Naive B cell (primary cell): ENCODE data around the gene AFAP1. TPM values are rescaled to one million over a fixed set of nuclear protein-coding genes. Genes with fewer than 3 reads are reported as not detected.

Experiments
- ATAC-seq, 2 donors: fragments of 150-1000 bp; cut with Tn5 transposase; 2 replicates each; pipeline ENCODE4 v1.10.0; 2021; ENCODE audit warnings: low read depth in 2 of 2, mild to moderate bottlenecking in 2 of 2, moderate library complexity in 2 of 2
- DNase-seq: peaks from one replicate; pipeline ENCODE4 v3.0.0; 2022
- H3K27ac Mint-ChIP-seq, 6 donors: one replicate each; pipeline ENCODE4 v1.8.0; 2020 to 2022; ENCODE audit warnings: mild to moderate bottlenecking in 6 of 6, mixed read lengths in 6 of 6, moderate library complexity in 5 of 6, inconsistent platforms in 2 of 6
- H3K27me3 Mint-ChIP-seq, 3 donors: one replicate each; pipeline ENCODE4 v1.8.0; 2021 to 2022; ENCODE audit warnings: mixed read lengths in 3 of 3, mild to moderate bottlenecking in 1 of 3
- H3K36me3 Mint-ChIP-seq, 2 donors: one replicate each; pipeline ENCODE4 v1.8.0; 2020 to 2022; ENCODE audit warnings: mixed read lengths in 2 of 2, inconsistent platforms in 1 of 2, mild to moderate bottlenecking in 1 of 2
- H3K4me1 Mint-ChIP-seq, 3 donors: one replicate each; pipeline ENCODE4 v1.8.0; 2020 to 2022; ENCODE audit warnings: mixed read lengths in 3 of 3, inconsistent platforms in 1 of 3, mild to moderate bottlenecking in 1 of 3, moderate library complexity in 1 of 3
- H3K4me3 Mint-ChIP-seq, 8 donors: one replicate each; pipeline ENCODE4 v1.8.0; 2020 to 2022; ENCODE audit warnings: mild to moderate bottlenecking in 8 of 8, mixed read lengths in 8 of 8, moderate library complexity in 8 of 8, inconsistent platforms in 2 of 8
- H3K9me3 Mint-ChIP-seq, 7 donors: one replicate each; pipeline ENCODE4 v1.8.0; 2020 to 2022; ENCODE audit warnings: mixed read lengths in 7 of 7, mild to moderate bottlenecking in 5 of 7, inconsistent platforms in 2 of 7, moderate library complexity in 1 of 7
- polyA plus RNA-seq, 6 donors: library from polyadenylated mRNA; unstranded; fragments of 300-500 nt; fragmentation: Illumina TruSeq; gene quantifications; one replicate each; pipeline ENCODE4 v1.2.3, GENCODE V29; 2021; ENCODE audit warnings: low read depth in 6 of 6

AFAP1 gene
- polyA plus RNA-seq, 6 donors from 2014 or later, result not detected

DNA sequence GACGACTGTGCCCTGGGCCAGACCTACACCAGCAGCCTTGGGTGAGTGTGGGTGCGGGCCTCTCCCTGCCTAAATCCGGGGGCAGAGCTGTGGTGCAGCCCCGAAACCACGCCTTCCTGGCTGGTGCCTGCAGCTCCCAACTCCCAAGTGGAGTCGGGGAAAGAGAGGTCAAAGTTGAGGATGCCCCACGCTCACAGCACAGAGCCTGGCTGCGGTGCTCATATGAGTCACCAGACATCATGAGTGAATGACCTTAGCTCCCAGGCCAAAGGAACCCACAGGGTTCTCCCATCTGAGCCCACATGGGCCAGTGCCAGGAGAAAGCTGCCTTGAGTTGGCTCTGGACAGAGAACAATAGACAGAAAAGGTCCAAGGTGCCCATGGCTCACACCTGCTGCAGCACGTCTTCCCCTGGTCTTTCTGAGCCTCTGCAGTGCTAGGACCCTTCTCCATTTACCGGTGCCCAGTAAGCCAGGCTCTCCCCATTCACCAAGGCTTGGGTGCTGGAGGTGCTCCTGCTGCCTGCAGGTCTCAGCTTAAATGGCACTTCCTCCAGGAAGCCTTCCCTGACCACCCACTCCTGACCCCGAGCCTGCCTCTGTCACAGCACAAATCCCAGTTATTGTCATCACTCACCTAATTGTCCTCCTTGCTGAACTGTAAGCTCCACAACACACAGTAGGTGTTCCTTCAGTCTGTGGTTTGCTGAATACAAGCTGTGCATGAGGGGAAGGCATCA is 224.2 kb downstream of the AFAP1 start:
- Mint-ChIP-seq H3K27me3 (peaks cover 14 to 30% (median 24%) of the 10 kb centered on the region in 3 donors), H3K36me3 (peaks cover 0 to 7% of the 10 kb centered on the region in 2 donors), H3K4me1 (no peaks in the 10 kb centered on the region), H3K27ac (no peak overlapping the region), H3K9me3 (peaks cover 0 to 5% (median 2%) of the 10 kb centered on the region in 7 donors), H3K4me3 (no peak overlapping the region)
- no peak for DNase-seq
- ATAC-seq, result no peak

DNA sequence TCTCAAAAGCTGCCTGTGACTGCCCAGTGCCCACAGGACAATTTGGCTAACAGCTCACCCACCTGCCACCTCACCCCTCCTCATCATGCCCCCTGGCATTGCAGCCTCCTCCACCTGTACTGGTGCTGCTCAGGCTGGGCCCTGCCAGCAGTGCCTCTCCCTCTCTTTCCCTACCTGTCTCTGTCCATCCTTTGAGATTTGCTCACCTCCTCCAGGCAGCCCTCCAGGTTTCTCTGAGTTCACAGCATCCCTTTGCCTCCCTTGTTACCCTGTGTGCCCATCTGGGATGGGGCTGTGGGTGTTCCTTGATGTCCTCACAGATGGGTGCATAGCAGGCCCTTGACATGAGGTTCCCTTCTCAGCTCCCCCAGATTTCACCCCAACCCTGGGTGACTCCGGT is 224.9 kb downstream of the AFAP1 start:
- no peaks in the 10 kb centered on the region for H3K4me1 Mint-ChIP-seq
- peaks cover 0 to 7% of the 10 kb centered on the region in 2 donors for H3K36me3 Mint-ChIP-seq
- no peak for DNase-seq
- no peak overlapping the region for H3K4me3 Mint-ChIP-seq
- no peak for ATAC-seq
- peaks cover 0 to 5% (median 2%) of the 10 kb centered on the region in 7 donors for H3K9me3 Mint-ChIP-seq
- H3K27me3 Mint-ChIP-seq, result peaks cover 7 to 23% (median 19%) of the 10 kb centered on the region in 3 donors
- H3K27ac Mint-ChIP-seq, result no peak overlapping the region

DNA sequence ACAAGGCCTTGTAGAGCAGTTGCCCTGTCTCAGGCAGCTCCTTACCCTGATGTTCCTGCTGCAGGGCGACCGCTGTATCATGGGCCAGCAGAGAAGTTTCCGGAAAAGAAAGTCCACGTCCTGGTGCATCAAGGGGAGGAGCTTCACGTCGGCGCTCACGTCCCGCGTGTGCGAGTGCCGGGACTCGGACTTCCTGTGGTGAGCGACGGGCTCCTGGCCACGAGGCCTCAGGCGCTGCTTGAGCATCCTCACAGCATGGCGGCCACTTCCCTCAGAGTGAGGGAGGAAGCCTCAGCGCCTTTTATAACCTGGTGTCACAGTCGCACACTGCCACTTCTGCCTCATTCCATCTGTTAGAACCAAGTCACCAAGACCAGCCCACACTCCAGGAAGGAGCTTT is 225.5 kb downstream of the AFAP1 start:
- peaks cover 0 to 5% (median 2%) of the 10 kb centered on the region in 7 donors for H3K9me3 Mint-ChIP-seq
- H3K4me3 Mint-ChIP-seq, result no peak overlapping the region
- H3K27ac Mint-ChIP-seq, result no peak overlapping the region
- DNase-seq (no peak), ATAC-seq (no peak)
- peaks cover 6 to 23% (median 17%) of the 10 kb centered on the region in 3 donors for H3K27me3 Mint-ChIP-seq
- H3K4me1 Mint-ChIP-seq, result no peaks in the 10 kb centered on the region
- peaks cover 0 to 7% of the 10 kb centered on the region in 2 donors for H3K36me3 Mint-ChIP-seq

DNA sequence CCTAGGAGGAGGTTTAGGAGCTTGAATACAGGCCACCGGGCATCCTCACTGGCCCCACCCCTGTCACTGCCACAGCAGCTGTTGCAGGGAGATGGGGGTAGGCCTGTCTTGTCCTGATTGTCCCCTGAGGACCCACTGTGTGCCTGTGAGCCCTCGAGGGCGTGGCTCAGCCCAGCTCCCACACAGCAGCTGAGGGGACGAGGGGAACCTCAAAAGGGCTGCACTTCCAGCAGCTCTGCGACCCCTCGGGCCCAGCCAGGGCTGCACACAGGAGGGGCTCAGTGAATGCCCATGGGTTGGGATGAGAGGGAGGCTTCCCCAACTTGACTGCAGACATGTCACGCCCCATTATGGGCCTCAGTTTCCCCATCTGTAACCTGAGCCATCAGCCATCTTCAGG is 225.9 kb downstream of the AFAP1 start:
- DNase-seq (no peak), ATAC-seq (no peak)
- Mint-ChIP-seq H3K9me3 (peaks cover 0 to 5% (median 2%) of the 10 kb centered on the region in 7 donors), H3K4me1 (no peaks in the 10 kb centered on the region), H3K27ac (no peak overlapping the region), H3K4me3 (no peak overlapping the region), H3K36me3 (peaks cover 0 to 7% of the 10 kb centered on the region in 2 donors), H3K27me3 (peaks cover 6 to 21% (median 14%) of the 10 kb centered on the region in 3 donors)

DNA sequence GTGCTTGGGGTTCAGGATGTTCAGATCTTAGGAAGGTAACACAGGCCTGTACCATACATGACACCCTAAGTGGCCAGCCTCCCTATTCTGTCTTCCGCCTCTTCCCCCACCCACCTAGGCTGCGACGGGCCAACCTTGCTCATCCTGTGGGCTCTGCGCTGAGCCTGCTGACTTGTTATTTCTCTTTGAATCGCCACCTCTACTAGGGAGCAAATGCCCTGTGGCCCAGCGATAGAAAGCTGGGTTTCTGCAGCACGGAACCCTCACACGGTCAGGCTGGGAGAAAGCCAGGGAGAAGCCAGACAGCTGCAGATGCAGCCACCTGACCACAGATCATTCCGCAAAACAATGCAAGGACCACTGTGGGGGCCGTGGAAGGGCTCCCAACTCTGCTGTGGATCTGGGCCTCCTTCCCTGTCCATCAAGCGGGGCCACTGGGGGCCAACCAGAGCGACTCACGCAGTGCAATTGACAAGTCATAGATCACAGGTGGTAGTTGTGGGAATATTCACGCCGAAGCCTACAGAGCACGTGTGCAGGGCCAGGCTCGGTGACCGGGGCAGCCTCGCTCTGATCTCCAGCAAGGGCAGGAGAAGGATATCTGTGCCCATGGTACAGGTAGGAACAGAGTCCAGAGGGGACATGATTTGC is 227.5 kb downstream of the AFAP1 start:
- no peak overlapping the region for H3K27ac Mint-ChIP-seq
- peaks cover 0 to 5% (median 2%) of the 10 kb centered on the region in 7 donors for H3K9me3 Mint-ChIP-seq
- DNase-seq, result no peak
- H3K36me3 Mint-ChIP-seq, result peaks cover 0 to 7% of the 10 kb centered on the region in 2 donors
- no peaks in the 10 kb centered on the region for H3K4me1 Mint-ChIP-seq
- peaks cover 0 to 11% (median 6%) of the 10 kb centered on the region in 3 donors for H3K27me3 Mint-ChIP-seq
- ATAC-seq, result no peak
- H3K4me3 Mint-ChIP-seq, result no peak overlapping the region

DNA sequence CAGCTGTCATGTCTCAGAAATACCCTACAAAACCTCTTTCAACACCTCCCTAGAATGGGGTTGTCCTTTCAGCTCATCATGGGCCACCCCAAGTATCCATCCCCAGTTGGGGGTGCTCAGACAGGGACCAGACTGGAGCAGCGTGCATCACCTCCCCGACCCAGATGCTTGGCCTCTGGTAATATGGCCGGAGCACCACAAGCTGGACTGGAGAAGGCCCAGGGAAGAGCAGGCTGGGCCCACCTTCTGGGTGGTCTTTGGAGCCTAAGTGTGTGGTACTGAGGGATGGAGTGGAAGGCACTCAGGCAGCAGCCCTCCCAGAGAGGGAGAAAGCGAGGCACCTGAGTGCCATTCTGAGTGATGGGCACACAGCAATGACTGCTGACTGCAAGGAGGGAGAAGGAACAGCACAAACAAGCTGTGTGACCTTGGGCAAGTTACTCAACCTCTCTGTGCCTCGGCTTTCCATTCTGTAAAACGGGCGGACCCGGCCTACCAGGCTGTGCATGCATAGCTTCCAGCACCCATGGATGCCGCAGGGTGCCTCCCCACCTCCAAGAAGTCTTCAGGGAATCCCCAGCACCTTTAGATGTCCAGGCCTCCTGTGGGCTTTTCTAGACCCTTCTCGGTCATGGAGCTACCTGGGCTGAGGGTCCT is 228.2 kb downstream of the AFAP1 start:
- no peak for DNase-seq
- H3K27ac Mint-ChIP-seq, result no peak overlapping the region

DNA sequence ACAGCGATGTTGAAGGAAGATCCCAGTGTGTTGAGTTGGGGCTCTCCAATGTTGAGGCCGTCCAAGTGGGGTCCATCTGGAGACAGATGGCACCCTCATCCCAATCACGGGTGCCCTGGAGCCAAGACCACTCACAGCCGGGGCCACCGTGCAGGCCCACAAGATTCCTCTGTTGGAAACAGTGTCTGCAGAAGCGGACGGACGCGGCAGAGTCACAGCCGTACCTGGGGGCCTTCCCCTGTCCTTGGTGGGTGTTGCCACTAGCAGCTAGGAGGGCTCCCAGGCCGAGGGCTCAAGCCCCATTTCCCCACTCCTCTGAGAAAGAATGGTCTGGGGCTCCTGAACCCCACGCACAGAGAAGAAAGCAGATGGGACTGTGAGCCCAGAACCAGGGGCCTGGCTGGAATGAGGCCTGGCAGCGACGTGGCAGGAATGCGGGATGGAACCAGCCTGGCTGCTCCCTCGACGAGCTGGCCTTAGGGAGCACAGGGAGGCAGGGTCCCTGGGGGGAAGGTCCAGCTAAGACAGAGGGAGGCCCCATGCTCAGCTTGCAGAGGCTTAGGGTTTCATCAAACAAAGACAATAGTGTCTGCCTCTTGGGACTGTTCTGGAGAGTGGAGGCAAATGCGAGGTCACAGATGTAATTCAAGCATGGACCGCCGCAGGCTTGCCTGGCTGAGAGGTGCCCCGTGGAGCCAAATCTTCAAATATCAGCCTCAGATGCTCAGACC is 228.9 kb downstream of the AFAP1 start:
- H3K27ac Mint-ChIP-seq, result no peak overlapping the region
- H3K36me3 Mint-ChIP-seq, result peaks cover 0 to 7% of the 10 kb centered on the region in 2 donors
- ATAC-seq (no peak), DNase-seq (no peak)
- H3K4me1 Mint-ChIP-seq, result no peaks in the 10 kb centered on the region
- H3K9me3 Mint-ChIP-seq, result peaks cover 0 to 2% (median 0%) of the 10 kb centered on the region in 7 donors
- no peak overlapping the region for H3K4me3 Mint-ChIP-seq
- no peaks in the 10 kb centered on the region for H3K27me3 Mint-ChIP-seq

More for the DNA sequence above, 228.2 kb downstream of the AFAP1 start:
- H3K36me3 Mint-ChIP-seq, result peaks cover 0 to 7% of the 10 kb centered on the region in 2 donors
- H3K9me3 Mint-ChIP-seq, result peaks cover 0 to 4% (median 2%) of the 10 kb centered on the region in 7 donors
- no peak overlapping the region for H3K4me3 Mint-ChIP-seq
- no peaks in the 10 kb centered on the region for H3K4me1 Mint-ChIP-seq
- peaks cover 0 to 6% (median 4%) of the 10 kb centered on the region in 3 donors for H3K27me3 Mint-ChIP-seq
- ATAC-seq, result no peak

DNA sequence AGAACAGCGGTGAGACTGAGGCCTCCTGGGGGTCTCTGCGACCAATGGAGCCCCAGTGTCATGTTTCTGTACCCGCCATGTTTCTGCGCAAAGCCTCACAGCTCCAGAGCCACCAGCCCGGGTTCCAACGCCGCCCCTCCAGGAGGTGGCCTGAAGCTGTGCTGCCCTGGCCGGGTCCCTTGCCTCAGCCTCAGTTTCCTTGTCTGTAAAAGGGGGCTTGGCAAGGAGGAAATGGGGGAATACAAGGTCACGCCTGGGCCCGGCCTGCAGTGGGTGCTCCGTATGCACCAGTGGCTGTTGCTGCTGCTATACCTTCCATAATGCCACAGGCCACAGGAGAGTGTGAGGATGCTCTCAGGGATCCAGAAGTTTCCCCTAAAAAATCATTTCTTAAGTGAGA is 229.5 kb downstream of the AFAP1 start:
- no peaks in the 10 kb centered on the region for H3K27me3 Mint-ChIP-seq
- DNase-seq (no peak), ATAC-seq (no peak)
- peaks cover 0 to 2% (median 0%) of the 10 kb centered on the region in 7 donors for H3K9me3 Mint-ChIP-seq
- H3K36me3 Mint-ChIP-seq, result peaks cover 0 to 7% of the 10 kb centered on the region in 2 donors
- H3K27ac Mint-ChIP-seq, result no peak overlapping the region
- H3K4me3 Mint-ChIP-seq, result no peak overlapping the region
- H3K4me1 Mint-ChIP-seq, result no peaks in the 10 kb centered on the region

DNA sequence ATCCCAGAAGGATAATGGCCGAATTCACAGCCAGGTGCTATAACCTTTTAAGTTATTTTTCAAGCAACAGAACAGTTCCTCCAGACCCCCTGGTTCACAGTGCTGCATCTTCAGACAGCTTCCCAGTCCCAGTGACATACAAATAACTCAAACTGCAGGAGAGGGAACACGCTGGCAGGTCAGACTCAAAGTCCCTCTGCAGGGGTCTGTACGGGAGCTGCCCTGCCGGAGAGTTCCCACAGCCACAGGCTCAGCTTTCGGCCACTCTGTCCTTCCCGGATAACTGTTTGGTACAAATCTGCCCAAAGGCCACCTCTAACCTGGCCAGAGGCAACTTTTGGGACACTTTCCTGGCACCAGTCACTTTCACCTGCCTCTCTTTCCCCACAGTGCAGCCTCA is 230.2 kb downstream of the AFAP1 start:
- ATAC-seq (no peak), DNase-seq (no peak)
- Mint-ChIP-seq H3K4me3 (no peak overlapping the region), H3K4me1 (no peaks in the 10 kb centered on the region), H3K27me3 (no peaks in the 10 kb centered on the region), H3K9me3 (peaks cover 0 to 2% (median 0%) of the 10 kb centered on the region in 7 donors), H3K27ac (no peak overlapping the region), H3K36me3 (no peaks in the 10 kb centered on the region)

DNA sequence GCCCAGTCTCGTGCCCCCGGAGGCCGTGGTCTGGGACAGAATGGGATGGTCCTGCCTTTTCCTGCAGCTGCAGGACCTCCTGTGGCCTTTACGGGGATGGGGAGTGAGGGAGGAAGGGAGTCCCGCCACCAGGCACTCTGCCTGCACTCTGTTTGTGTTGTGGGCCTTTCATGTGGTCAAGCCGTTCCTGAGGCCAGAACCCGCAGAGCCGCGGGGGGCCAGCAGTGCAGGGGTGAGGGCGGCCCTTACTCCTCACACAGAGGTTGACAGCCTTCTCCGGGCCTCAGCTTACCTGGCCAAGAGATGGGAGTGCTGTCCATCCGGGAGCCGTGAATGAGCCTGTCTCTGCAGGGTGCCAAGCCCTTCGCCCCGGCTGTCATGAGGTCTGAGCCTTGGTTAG is 230.7 kb downstream of the AFAP1 start:
- H3K36me3 Mint-ChIP-seq, result no peaks in the 10 kb centered on the region
- H3K4me1 Mint-ChIP-seq, result no peaks in the 10 kb centered on the region
- no peak overlapping the region for H3K27ac Mint-ChIP-seq
- H3K4me3 Mint-ChIP-seq, result no peak overlapping the region
- DNase-seq (no peak), ATAC-seq (no peak)
- H3K27me3 Mint-ChIP-seq, result no peaks in the 10 kb centered on the region
- H3K9me3 Mint-ChIP-seq, result peaks cover 0 to 2% (median 0%) of the 10 kb centered on the region in 7 donors

Other genes starting within 250 kb of the AFAP1 start
- gene ABLIM2, start 219.0 kb upstream of the AFAP1 start, polyA plus RNA-seq, result 1 to 10 TPM in 3 of 6 donors, under 1 TPM in 3; 0.52 to 3.4 (median 1.1) TPM